D341Med (cell line): ENCODE data around the gene RASA1.
A peak's percentile ranks its signal among the peaks of the same experiment; 100 is the strongest.

Experiments used
- DNase-seq: peaks from one replicate; pipeline ENCODE4 v3.0.0; 2012; ENCODE audit warnings: low spot score

RASA1 gene

GRCh38 chr5:87403899-87404298, 136.2 kb downstream of the RASA1 start:
- no peak for DNase-seq

- no peak for DNase-seq
Measured at GRCh38 chr5:87404359-87404758, 136.7 kb downstream of the RASA1 start.

- no peak for DNase-seq
Measured at GRCh38 chr5:87405472-87406155, 137.9 kb downstream of the RASA1 start.

DNA sequence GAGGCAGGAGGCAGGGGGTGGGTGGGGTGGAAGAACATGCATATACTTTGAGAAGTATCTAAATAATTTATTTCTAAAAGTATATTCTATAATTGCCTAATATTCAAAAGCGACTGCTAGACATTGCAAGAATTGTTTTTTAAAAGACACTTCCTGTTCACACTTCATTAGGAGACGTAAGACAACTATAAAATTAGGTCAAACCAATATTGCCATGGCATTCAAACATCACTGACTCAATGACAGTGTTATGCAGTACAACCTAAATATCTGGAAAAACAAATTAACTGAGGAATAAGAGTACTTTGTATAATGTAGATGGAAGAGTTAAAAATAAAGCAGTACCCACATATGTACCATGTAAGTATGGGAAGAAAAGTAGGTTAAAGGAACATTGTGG, 140.5 kb downstream of the RASA1 start:
- no peak for DNase-seq

DNA sequence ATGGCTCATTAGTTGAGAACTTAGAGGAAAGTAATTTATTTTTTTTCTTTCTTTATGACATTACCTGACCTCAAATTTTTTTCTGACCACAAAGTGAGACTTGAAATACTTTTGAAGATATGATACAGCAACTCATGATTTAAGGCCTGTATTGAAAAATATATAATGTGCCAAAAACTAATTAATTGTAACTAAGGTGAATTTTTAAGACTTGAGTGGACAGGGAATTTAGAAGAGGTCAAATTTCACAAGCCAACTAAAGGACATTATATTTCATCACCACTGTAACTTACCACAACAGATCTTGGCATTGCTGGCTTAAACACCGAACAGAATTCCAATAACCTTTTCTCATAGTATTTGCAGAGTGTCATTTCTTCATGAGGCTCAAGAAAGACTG, 143.2 kb downstream of the RASA1 start:
- no peak for DNase-seq

GRCh38 chr5:87411586-87411972, 143.9 kb downstream of the RASA1 start:
- no peak for DNase-seq

GRCh38 chr5:87411973-87412629, 144.4 kb downstream of the RASA1 start:
- peak; percentile 24 for DNase-seq

DNA sequence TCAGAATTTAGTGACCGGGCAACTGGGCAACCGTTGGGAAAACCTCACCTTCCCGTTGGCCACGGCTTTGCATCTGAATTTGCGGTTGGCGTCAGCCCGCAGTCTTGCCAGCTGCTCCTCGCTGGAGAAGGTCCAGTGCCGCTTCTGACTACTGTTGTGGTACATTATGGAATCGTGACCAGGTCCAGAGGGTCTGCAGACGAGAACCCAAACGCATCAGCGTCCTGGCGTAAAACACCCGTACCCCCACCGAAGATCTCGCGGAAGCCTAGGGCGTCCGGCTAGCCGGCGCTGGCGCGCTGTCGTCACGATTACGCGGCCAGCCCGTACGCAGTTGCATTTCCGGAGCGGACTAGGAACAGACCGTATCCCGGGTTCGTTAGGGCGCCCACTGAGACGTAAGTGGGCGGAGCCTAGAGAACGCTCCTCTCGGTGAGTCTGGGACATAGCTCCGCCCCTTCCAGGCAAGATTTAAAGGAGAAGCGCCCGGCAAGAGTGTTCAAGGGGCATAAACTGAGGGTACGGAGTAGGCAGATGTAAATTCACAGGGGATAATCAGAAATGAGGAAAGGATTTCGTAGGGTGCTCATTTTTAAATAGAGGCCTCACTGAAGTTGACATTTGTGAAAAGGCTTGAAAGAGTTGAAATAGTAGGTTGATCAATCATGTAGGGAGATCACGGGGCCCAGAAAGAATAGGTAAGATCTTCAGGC, 145.1 kb downstream of the RASA1 start, which contains the start of gene CCNH:
Gene CCNH, minus strand, starts transcription at position 301 of the 713 bp plus-strand sequence. Its CDS starts 136 bp downstream, at position 165.
- DNase-seq: peak; percentile 93

- DNase-seq: no peak
Measured at GRCh38 chr5:87413343-87413645, 145.6 kb downstream of the RASA1 start.

DNA sequence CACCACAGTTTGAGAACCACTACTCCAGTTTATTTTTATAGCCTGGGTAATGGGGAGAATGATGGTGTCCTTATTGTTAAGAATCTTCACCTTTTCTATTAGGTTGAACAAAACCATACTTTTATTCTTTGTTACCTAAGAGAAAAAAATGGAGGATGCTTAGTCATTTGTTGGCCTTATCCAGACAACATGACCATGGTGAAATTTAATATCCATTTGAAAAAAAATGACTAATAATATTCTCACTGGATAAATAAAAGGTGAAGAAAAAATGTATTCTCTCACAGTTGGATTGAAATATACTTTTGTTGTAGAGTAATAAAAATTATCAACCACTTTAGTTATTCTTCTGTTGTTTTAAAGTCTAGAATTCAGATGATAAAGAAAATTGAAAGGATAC, 150.8 kb downstream of the RASA1 start:
- no peak for DNase-seq

DNA sequence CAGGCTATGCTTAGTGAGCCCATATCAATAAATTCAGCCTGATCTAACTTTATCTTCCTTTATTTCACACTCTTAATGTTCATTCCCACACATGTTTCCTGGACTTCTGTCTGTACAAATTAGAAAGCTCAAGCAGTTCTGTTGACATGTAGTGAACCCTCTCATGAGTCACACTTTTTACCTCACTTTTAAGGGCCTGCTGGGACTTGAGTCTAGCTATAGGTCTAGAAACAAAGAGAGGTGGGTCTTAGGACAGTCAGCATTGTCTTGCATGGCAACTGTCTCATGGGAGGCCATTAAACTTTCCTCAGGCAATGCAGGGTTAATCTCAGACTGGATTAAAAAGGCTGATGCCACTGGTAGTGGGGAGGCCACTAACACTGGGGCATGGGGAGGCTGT, 153.6 kb downstream of the RASA1 start:
- no peak for DNase-seq

DNA sequence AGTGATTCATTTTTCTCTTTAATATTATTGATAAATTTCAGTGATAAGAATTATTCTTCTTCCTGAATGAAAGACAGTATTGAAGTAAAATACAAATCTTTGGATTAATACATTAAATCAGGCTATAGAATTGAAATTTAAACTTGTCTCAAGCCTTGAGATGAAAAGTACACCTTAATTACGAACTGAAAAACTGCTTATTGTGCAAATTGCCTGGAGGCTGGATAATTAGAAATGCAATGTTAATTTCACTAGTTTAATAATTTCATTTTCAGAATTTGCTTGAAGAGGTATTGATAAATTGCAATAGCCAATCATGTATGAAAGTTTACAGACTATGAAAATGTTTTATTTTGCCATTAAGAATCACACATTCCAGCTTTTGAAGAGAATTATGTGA, 156.1 kb downstream of the RASA1 start:
- DNase-seq: no peak

GRCh38 chr5:87430863-87431457, 163.3 kb downstream of the RASA1 start:
- no peak for DNase-seq

DNA sequence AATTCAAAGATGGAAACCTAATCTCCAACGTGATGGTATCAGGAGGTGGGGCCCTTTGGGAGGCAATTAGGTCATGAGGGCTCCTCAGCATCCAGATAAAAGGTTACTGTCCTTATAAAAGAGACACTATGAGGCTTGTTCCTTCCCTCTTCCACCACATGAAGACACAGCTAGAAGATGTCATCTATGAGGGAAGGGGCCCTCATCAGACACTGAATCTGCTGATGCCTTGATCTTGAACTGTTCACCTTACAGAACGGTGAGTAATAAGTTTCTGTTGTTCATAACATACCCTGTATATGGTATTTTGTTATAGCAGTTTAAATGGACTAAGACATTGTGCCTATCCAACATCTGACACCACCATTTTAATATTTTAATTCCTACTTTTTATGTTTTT, 164.8 kb downstream of the RASA1 start:
- DNase-seq: no peak

GRCh38 chr5:87433945-87434344, 166.3 kb downstream of the RASA1 start:
- DNase-seq: no peak

- DNase-seq: no peak
Measured at GRCh38 chr5:87434461-87434860, 166.8 kb downstream of the RASA1 start.

GRCh38 chr5:87435144-87435694, 167.5 kb downstream of the RASA1 start:
- no peak for DNase-seq

- DNase-seq: no peak
Measured at GRCh38 chr5:87437724-87438123, 170.0 kb downstream of the RASA1 start.

DNA sequence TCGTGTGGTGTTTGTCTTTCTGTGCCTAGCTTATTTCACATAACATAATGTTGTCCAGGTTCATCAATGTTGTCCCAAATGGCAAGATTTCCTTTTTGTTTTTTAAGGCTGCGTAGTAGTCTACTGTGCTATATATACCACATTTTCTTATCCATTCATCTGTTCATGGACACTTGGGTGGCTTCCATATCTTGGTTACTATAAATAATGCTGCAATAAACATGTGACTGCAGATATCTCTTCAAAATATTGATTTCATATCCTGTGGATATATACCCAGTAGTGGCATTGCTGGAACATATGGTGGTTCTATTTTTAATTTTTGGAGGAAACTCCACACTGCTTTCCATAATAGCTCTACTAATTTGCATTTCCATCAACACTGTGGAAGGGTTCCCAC, 170.5 kb downstream of the RASA1 start:
- no peak for DNase-seq
